Measurements from ENCODE around the gene ELL.

The ELL gene

GRCh38 chr19:18478545-18479311 lies 43.1 kb downstream of the ELL start:
- no peaks in the 10 kb centered on the region for H3K27me3 ChIP-seq (replicated peaks)
- in situ Hi-C loops (cut with HindIII; ENCODE audit: low pct_ligation_motif_present, low sequenced_read_pairs) = no loop called here
- peak; percentile 73 for DNase-seq
- TF ChIP-seq CTCF (IDR thresholded peaks at IDR 0.05; ENCODE audit: low read depth, low read length, missing control alignments) = no peak
- H3K4me3 ChIP-seq (ENCODE audit: low read depth, low read length) = no peak overlapping the region
- H3K36me3 ChIP-seq (replicated peaks) = no peaks in the 10 kb centered on the region
- peak overlapping the region; percentile 1 for H3K27ac ChIP-seq

- TF ChIP-seq CTCF (IDR thresholded peaks at IDR 0.05; ENCODE audit: low read depth, low read length, missing control alignments) = no peak
- Histone ChIP-seq H3K36me3 (replicated peaks) (no peaks in the 10 kb centered on the region), H3K27ac (no peak overlapping the region), H3K4me3 (ENCODE audit: low read depth, low read length) (no peak overlapping the region), H3K27me3 (replicated peaks) (no peaks in the 10 kb centered on the region)
- DNase-seq = no peak
- in situ Hi-C loops (cut with HindIII; ENCODE audit: low pct_ligation_motif_present, low sequenced_read_pairs) = no loop called here
Observed at GRCh38 chr19:18477974-18478373, 43.9 kb downstream of the ELL start.

- Histone ChIP-seq H3K27me3 (replicated peaks) (no peaks in the 10 kb centered on the region), H3K4me3 (ENCODE audit: low read depth, low read length) (no peak overlapping the region), H3K36me3 (replicated peaks) (peaks cover 2% of the 10 kb centered on the region), H3K27ac (no peak overlapping the region)
- DNase-seq = no peak
- in situ Hi-C loops (cut with HindIII; ENCODE audit: low pct_ligation_motif_present, low sequenced_read_pairs) = no loop called here
- peak; percentile 48 for TF ChIP-seq CTCF (IDR thresholded peaks at IDR 0.05; ENCODE audit: low read depth, low read length, missing control alignments)
Observed at GRCh38 chr19:18477042-18477779, 44.7 kb downstream of the ELL start.

- H3K27ac ChIP-seq = no peak overlapping the region
- no peaks in the 10 kb centered on the region for H3K27me3 ChIP-seq (replicated peaks)
- no peak for DNase-seq
- no peak for TF ChIP-seq CTCF (IDR thresholded peaks at IDR 0.05; ENCODE audit: low read depth, low read length, missing control alignments)
- H3K4me3 ChIP-seq (ENCODE audit: low read depth, low read length) = no peak overlapping the region
- in situ Hi-C loops (cut with HindIII; ENCODE audit: low pct_ligation_motif_present, low sequenced_read_pairs) = no loop called here
- H3K36me3 ChIP-seq (replicated peaks) = peaks cover 2% of the 10 kb centered on the region
Observed at GRCh38 chr19:18476507-18477041, 45.3 kb downstream of the ELL start.

- in situ Hi-C loops (cut with HindIII; ENCODE audit: low pct_ligation_motif_present, low sequenced_read_pairs) = no loop called here
- Histone ChIP-seq H3K36me3 (replicated peaks) (peaks cover 2% of the 10 kb centered on the region), H3K27ac (no peak overlapping the region), H3K27me3 (replicated peaks) (no peaks in the 10 kb centered on the region), H3K4me3 (ENCODE audit: low read depth, low read length) (no peak overlapping the region)
- no peak for DNase-seq
- TF ChIP-seq CTCF (IDR thresholded peaks at IDR 0.05; ENCODE audit: low read depth, low read length, missing control alignments) = no peak
Observed at GRCh38 chr19:18475762-18476331, 46.0 kb downstream of the ELL start.

Measured in brain microvascular endothelial cell (primary cell).